Measurements from ENCODE around the gene PIM1.
A peak's percentile ranks its signal among the peaks of the same experiment; 100 is the strongest.
"Not testable (repeated sequence)": the region's sequence is repeated elsewhere in the genome, so short reads cannot be mapped to it uniquely, and the experiment has no call there.

The PIM1 gene

GRCh38 chr6:37194886-37195285, 24.9 kb downstream of the PIM1 start:
- not testable (repeated sequence) for DNase-seq

DNA sequence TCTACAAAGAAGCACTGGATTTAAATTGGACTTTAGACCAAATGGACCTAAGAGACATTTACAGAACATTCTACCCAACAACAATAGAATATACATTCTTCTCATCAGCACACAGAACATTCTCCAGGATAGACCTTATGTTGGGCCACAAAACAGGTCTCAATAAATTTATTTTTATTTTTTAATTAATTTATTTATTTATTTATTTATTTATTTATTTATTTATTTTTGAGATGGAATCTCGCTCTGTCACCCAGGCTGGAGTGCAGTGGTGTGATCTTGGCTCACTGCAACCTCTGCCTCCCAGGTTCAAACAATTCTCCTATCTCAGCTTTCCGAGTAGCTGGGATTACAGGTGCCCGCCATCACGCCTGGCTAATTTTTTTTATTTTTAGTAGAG, 26.5 kb downstream of the PIM1 start:
- not testable (repeated sequence) for DNase-seq

GRCh38 chr6:37200085-37200484, 30.1 kb downstream of the PIM1 start:
- DNase-seq: no peak

- no peak for DNase-seq
These were observed 31.8 kb downstream of the PIM1 start for GRCh38 chr6:37201726-37202125.

DNA sequence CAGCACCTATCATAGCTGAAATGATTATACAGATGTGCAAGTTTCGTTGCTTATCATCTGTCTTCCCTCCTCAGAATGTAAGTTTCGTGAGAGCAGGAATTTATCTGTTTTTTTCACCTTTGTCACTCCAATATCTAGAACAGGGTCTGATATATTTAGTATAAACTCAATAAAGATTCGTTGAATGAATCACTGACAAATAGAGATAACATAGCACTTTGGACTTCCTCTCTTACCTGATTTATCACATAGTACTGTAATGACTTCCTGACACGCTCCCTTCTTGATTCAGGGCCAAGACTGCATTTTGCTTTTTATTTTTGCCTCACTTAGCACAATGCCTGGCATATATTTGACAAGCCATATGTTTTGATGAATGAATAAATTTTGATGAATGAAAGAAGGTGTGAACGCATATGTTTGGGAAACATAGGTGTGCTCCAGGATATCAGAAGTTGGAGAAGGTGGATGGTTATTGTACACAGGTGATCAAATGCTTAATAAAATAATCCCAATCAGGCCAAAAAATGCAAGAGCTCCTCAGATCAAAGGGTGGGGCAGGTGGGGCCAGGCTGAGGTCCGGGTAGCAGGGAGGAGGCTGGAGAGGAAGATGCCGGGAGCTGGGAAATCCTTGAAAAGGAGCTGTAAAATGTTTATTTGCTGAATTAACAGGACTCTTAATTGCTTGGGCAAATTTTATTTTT, 33.0 kb downstream of the PIM1 start:
- no peak for DNase-seq

DNA sequence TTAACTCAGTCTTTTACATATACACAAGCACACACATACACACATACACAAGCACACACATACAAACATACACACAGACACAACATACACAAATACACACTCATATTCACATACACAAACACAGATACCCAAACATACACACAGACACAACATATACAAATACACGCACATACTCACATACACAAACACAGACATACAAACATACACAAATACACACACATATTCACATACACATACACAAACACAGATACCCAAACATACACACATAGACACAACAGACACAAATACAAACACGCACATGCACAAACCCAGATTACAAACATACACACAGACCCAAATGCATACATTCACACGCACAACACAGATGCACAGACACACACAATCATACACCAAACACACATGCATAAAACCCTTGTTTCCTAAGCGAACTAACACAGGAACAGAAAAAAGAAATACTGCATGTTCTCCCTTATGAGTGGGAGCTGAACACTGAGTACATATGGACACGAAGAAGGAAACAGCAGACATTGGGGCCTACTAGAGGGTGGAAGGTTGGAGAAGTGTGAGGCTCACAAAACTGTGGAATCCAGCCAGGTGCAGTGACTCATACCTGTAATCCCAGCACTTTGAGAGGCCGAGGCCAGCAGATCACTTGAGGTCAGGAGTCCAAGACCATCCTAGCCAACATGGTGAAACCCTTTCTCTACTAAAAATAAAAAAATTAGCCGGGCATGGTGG, 34.2 kb downstream of the PIM1 start:
- DNase-seq: no peak

DNA sequence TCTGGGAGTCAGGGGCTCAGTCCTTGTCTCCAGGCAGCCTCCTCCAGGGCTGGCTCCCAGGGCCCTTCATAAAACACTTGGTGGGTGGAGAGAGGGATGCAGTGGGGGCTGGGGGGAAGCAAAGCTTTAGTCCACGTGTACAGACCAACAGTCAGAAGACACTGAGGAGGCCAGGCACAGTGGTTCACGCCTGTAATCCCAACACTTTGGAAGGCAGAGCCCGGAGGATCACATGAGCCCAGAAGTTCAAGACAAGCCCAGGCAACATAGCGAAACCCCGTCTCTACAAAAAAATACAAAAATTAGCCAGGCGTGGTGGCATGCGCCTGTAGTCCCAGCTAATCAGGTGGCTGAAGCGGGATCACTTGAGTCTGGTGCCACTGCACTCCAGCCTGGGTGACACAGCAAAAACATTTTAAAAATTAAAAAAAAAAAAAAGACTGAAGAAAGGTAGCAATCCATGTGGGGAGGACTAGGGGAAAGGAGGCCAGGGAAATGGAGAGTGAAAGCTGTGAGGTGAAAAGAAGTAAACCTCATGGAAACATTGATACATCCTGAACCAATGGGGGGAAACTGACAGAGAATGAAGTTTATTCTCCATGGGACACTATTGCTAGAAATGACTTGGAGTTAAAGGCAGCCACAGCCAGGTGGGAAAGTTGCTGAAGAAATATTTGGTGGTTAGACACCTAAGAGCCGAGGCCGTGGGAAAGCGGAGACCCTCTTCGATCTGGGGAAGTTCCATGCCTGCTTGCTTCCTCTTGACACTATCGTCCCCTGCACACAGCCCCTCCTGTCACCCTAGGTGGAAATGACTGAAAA, 35.4 kb downstream of the PIM1 start:
- no peak for DNase-seq

DNA sequence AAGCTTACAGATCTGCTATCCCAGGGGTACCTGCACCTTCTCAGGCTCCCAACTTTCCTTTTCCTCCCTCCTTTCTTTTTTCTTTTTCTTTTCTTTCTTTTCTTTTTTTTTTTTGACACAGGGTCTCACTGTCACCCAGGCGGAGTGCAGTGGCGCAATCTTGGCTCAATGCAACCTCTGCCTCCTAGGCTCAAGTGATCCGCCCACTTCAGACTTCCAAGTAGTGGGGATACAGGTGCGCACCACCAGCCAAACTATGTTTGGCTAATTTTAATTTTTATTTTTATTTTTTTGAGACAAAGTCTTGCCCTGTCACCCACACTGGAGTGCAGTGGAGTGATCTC, 36.0 kb downstream of the PIM1 start:
- DNase-seq: no peak

DNA sequence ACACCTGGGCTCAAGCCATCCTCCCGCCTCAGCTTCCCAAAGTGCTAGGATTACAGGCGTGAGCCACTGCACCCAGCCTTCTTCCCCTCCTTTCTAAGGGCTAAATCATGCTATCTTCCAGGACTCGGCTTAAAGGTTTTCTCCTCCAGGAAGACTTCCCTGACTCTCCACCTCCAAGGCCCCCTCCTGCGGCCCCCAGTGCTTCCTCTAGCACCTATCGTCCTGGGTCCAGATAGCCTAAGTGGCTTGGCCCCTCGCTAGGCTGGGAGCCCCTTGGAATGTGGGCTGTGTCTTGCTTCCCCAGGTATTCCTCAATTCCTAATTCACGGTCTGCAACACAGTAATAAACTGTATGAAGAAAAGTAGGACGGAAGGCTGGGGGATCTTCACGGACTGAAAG, 36.7 kb downstream of the PIM1 start:
- DNase-seq: no peak

- peak; percentile 78 to 95 (median 80) for DNase-seq
These were observed 38.0 kb downstream of the PIM1 start for GRCh38 chr6:37207903-37208456.

GRCh38 chr6:37208793-37209192, 38.8 kb downstream of the PIM1 start:
- DNase-seq: no peak

DNA sequence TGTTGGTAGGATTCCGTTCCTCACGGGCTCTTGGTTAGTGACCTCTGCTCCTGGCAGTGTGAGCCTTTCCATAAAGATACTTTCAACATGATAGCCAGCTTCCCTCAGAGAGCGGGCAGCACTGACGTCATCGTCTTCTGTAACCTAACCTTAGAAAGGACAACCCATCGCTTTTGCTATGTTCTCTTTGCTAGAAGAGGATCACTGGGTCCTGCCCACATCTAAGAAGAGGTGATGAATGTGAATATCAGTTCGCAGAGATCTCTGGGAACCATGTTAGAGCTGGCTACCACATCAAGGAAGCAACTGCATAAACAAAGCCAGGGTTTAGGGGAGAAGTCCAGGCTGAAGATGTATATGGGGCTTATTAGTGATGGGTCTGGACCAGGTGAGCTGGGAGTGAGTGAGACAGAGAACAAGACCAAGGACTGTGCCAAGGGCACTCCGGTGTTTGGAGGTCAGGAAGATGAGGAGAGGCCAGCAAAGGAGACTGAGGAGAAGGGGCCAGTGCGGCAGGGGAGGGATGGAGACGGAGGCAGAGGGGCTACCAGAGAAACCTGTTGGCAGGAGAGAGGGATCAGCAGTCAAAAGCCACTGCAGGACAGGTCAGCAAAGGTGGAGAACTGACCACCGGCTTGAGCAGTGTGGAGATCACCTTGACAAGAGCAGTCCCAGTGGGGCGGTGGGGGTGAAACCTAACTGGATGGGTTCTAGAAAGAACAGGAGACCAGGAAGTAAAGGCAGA, 39.7 kb downstream of the PIM1 start:
- no peak for DNase-seq

- peak; percentile 24 to 64 (median 52) for DNase-seq
These were observed 40.5 kb downstream of the PIM1 start for GRCh38 chr6:37210313-37210968.

DNA sequence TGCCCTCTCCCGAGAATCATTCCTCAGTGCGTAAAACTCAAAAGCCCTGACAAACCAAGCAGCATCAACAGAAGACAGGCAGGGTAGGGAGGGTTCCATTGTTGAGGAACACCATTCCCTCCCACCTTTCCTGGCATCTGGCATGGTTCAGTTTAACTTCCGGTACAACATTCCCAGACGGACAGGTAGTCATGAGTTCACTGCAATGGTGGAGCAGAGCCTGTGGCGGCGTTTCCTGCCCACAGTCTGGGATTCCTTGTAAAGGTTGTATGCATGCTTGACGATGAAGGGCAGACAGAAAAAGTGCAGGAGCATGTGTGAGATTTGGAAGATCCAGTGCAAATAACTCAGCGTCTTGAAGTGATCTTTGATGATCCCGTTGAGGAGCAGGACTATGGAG, 42.3 kb downstream of the PIM1 start:
- no peak for DNase-seq

DNA sequence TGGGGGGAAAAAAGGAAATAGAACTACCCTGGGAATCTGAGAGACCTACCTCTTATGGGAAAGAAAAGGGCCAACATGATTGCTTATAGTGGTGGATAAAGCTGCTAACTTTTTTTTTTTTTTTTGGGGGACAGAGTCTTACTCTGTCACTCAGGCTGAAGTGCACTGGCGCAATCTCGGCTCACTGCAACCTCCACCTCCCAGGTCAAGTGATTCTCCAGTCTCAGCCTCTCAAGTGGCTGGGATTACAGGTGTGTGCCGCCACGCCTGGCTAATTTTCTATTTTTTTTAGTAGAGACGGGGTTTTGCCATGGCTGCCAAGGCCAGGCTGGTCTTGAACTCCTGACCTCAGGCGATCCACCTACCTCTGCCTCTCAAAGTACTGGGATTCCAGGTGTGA, 48.1 kb downstream of the PIM1 start:
- DNase-seq: no peak

DNA sequence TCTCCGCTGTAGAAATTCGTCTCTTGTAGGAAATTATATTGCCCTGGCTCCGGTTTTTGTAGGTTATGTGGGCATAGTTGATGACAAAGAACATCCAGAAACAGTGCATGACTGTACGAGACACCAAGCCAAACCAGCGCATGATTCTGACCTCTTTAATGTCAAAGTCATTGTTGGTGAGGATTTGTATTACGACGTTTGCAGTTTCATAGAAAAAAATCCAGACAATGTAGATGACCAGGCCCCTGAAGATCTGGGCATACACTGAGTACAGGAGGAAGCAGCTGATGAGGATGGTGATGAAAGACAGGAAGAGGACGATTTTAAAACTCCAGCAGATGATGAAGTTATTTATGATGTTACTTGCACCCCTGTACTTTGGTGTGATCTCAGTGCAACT, 48.6 kb downstream of the PIM1 start:
- DNase-seq: no peak

DNA sequence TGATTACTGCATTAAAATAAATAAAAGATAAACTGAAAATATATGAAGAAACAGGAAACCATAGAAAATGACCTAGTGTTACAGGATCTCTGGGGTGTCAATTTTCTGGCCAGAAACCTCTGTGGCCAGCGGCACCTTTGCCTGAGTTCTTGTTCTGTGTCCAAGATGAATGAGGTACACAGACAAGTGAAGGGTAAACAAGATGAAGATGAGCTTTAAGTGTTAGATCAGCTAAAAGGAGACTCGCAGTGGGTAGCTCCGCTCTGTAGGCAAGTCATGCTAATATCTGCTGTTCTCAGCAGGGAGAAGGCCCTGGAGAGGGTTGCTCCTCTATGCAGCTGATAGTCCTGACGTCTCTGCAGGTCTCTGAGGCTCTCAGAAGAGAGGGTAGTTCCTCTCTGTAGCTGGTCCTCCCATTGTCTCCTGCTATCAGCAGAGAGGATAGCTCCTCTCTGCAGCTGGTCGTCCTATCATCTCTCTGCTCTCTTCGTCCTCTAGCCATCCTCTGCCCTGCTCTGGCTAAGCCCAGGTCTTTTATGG, 51.7 kb downstream of the PIM1 start:
- no peak for DNase-seq

DNA sequence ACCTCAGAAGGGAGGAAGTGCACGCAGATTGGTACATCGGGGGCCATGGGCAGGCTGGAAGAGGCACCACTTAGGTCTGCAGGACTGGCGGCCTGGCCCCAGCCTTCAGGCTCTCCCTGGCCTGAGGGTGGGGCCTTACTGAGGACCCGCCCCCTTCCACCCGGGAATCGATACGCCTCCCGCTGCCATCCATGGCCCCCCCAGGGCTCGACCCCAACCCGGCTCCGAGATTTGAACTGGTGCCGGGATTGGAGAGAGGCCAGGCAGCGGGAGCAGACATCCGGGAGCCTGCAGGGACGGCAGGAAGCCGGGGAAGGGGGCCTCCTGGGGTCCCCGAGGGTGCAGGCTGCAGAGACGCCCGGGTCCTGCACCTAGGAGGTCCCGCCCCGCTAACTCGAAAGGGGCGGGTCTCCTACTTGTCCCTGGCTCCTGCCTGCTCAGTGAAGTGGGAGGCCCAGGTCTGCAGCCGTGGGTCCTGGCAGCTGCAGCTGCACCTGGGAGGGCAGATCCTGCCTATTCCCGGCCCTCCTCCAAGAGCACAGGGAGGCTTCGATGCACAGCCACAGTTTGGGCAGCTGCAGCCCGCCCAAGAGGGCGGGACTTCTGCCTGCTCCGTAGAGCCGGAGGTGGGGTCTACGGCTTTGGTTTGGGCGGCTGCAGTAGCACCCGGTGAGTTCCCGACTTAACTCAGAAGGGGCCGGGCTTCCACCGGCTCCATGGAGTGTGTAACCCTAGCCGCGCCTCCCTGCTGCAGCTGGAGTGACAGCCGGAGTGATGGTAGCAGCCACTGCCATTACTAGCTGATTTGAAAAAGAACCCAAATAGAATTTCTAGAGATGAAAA, 52.4 kb downstream of the PIM1 start:
- DNase-seq: peak; percentile 26 to 49 (median 32)

DNA sequence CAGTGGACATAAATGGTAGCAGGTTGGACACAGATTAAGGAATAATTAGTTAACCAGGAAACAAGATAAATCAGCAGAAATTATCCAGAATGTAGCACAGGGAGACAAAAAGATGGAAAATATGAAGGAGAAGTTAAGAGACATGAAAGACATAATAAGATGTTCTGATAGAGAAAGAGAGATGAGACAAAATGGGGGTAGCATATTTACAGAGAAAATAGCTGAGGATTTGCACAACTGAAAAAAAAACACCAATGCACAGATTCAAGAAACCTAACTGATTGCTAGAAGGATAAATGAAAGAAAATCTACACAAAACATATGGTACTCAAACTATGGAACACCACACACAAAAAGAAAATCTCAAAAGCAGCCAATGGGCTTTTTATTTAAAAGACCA, 53.0 kb downstream of the PIM1 start:
- DNase-seq: no peak
